PFSK-1 (cell line): Measurements from ENCODE around the gene LYZL4.

Experiments
- POLR2AphosphoS5 ChIP-seq: IDR thresholded peaks from 2 replicates; pipeline ENCODE4 v1.6.1; 2012; ENCODE audit warnings: low read depth, mild to moderate bottlenecking, control low read depth, low read length, moderate library complexity
- TF ChIP-seq, protein P1 (sequence below), 2 experiments: IDR thresholded peaks; 2 replicates each; pipeline versions ENCODE4 v1.6.1 to v1.8.0; 2011 to 2012; ENCODE audit warnings: low read depth in 2 of 2, low read length in 2 of 2, control low read depth in 1 of 2, inconsistent platforms in 1 of 2, mild to moderate bottlenecking in 1 of 2, moderate library complexity in 1 of 2; ENCODE audit not compliant: insufficient read depth in 1 of 2

DNA sequence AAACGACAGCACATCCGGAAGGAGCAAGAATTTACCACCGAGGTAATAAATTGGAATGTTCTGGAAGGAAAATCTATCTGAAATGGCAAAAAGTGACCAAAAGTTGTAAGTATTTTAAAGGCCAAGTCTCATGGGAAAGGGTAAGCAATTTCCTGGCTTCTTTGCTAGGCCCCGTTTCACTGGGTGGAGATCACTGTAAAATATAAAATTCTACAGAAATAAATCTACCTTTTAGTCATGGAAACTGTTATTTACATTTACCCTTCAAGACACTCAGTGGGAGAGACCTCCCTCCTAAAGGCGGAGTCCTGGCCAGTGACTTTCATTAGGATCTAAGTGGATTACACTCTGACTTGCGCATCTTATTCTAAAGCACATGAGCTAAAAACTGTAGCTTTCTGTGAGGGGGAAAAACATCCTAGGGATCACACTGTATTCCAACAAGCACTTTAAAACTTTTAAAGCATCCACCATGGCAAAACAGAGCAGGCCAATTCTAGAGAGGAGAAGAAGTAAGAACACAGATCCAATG, 28.8 kb downstream of the LYZL4 start:
- TF ChIP-seq POLR2AphosphoS5, result no peak
- TF ChIP-seq, protein P1, sequence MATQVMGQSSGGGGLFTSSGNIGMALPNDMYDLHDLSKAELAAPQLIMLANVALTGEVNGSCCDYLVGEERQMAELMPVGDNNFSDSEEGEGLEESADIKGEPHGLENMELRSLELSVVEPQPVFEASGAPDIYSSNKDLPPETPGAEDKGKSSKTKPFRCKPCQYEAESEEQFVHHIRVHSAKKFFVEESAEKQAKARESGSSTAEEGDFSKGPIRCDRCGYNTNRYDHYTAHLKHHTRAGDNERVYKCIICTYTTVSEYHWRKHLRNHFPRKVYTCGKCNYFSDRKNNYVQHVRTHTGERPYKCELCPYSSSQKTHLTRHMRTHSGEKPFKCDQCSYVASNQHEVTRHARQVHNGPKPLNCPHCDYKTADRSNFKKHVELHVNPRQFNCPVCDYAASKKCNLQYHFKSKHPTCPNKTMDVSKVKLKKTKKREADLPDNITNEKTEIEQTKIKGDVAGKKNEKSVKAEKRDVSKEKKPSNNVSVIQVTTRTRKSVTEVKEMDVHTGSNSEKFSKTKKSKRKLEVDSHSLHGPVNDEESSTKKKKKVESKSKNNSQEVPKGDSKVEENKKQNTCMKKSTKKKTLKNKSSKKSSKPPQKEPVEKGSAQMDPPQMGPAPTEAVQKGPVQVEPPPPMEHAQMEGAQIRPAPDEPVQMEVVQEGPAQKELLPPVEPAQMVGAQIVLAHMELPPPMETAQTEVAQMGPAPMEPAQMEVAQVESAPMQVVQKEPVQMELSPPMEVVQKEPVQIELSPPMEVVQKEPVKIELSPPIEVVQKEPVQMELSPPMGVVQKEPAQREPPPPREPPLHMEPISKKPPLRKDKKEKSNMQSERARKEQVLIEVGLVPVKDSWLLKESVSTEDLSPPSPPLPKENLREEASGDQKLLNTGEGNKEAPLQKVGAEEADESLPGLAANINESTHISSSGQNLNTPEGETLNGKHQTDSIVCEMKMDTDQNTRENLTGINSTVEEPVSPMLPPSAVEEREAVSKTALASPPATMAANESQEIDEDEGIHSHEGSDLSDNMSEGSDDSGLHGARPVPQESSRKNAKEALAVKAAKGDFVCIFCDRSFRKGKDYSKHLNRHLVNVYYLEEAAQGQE (IDR thresholded peaks at IDR 0.05; ENCODE audit: insufficient read depth in 1 of 2, low read depth in 2 of 2, low read length in 2 of 2), result no peak
